NCI-H524 treated with DMSO at 0.1 percent for 48 hours (cell line): ENCODE measurements around the gene AFF2.
"Not testable (repeated sequence)": the region's sequence is repeated elsewhere in the genome, so short reads cannot be mapped to it uniquely, and the experiment has no call there.

Source experiments
- DNase-seq: peaks from one replicate; lab custom pipeline; 2025; lab: John Stamatoyannopoulos, UW

The AFF2 gene

DNA sequence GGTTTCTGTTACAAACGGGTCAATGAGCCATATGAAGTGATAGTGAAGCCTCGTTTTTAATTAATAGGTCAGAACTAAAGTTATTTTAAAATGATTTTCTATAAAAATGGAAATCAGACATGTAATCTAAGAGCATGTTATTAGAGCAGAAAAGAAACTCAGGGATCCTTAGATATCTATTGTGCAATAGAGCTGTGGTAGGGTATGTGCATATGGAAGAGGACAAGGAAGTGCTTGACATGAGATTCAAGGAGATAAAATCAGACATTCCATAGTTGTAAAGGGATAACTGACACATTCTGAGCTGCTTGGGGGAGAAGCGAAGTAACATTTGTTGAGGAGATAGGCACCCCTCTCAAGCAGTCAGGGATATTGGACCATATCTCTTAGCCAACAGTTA is 143.0 kb downstream of the AFF2 start:
- DNase-seq: no peak

- DNase-seq: no peak
Observed at GRCh38 chrX:148647651-148648050, 147.2 kb downstream of the AFF2 start.

DNA sequence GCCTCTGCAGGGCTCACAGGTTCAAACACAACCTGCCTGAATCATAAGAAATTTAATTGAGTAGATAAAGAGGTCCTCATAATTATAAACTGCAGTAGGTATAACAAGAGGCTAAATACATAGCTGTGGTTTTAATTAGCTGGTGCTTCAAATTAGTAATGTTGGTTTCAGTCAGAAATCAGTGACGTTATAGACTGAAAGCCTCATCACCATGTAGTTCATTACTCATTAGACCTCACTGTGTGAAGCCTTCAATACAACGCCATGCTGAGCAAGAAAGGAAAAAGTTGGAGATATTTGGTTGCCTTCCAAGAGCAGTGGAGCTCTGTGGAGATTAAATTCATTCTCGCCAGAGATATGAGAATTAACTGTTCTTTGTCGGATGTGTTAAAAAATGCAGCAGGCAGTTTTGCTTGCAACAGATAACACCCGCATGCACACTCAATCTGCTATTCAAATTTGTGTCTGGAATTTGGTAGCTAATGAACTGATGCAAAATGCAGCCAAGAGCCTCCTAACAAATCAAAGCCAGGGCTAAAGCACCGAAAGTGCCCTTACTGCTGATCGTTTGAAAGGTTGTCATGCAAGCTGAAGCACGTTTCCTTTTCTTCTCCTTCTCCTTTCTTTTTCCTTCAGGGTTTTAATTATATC is 148.9 kb downstream of the AFF2 start:
- DNase-seq: no peak

DNA sequence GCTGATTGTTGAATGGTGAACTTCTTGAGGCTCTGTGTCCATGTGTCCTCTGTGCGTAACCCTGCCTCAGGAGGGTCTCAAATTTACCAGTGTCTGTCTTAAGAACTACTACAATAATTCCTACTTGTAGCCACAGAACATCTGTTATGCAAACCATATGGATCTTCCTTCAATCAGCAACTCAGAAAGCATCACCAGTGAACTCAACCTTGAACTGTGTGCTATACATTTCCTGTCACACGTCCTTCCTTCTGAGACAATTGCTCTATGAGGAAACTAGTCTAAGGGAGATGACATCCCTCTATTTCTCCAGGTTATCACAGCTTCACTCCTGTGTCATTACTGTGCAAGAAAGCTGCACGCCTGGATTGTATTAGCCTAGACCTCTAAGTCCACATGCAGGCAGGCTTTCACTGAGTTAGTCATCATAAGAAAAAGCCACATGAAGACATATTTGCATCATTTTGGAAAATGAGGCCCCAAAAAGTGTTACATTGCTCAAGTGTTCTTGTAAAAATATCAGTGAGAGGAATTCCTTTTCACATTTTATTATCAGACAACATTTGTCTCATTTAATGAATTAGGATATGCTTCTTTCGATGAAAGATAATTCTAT is 157.8 kb downstream of the AFF2 start:
- peak; percentile 11 for DNase-seq

GRCh38 chrX:148659481-148659880 is 159.1 kb downstream of the AFF2 start:
- DNase-seq: no peak

GRCh38 chrX:148661035-148661434 is 160.6 kb downstream of the AFF2 start:
- DNase-seq: no peak

- no peak for DNase-seq
Observed at GRCh38 chrX:148662014-148662413, 161.6 kb downstream of the AFF2 start.

DNA sequence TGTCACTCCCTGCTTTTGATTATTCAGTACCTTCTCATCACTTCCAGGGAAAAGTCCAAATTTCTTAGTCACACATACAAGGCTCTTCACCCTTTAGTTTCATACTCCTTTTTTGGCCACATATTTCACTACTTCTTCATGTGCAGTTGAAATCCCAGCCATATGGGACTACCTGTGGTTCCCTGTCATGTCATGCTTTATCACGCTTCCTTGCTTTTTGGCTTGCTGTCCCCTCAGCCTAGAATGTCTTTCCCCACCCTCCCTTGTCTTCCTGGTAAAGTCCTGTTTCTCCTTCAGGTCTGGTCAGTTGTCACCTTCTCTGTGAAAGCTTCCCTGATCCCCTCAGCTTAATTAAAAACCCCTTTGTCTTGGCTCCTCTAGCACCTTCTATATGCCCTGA is 163.8 kb downstream of the AFF2 start:
- DNase-seq: no peak

DNA sequence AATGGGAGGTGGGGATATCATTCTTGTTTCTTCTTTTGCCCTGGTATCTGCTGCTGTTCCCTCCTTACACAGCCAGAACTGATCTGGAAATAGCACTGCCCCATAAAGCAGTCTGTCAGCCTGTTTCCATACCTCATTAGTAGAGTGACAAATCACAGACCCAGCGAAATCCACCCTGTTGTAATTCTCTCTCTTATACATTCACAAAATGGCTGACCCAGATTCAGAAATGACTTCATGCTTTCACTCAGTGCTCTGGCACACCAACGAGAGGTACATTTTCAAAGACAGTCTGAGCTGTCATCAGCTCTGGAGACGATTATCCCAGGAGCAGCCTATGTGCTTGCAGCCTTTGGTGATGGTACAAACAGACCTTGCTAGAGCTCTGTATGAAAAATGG is 164.6 kb downstream of the AFF2 start:
- no peak for DNase-seq

GRCh38 chrX:148669175-148669574 is 168.8 kb downstream of the AFF2 start:
- DNase-seq: not testable (repeated sequence)

DNA sequence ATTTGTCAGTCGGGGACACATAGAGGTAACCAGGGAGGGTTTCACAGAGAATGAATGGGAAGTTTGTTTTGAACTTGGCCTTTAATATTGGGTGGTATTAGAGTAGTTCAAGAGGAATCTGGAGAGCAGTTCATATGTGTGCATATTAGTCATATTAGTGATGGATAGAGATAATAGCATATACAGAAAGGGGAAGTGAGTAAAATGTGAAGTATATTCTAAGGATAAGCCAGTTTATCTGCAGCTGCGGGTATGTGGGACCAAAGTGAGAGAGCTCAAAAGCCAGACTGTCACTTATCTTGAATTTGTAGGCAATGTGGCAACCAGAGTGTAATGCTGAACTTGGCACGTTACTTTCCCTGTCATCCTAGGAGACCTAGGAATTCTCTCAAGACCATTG is 169.9 kb downstream of the AFF2 start:
- no peak for DNase-seq

GRCh38 chrX:148672517-148672916 is 172.1 kb downstream of the AFF2 start:
- no peak for DNase-seq

- DNase-seq: no peak
Observed at GRCh38 chrX:148681605-148682004, 181.2 kb downstream of the AFF2 start.

DNA sequence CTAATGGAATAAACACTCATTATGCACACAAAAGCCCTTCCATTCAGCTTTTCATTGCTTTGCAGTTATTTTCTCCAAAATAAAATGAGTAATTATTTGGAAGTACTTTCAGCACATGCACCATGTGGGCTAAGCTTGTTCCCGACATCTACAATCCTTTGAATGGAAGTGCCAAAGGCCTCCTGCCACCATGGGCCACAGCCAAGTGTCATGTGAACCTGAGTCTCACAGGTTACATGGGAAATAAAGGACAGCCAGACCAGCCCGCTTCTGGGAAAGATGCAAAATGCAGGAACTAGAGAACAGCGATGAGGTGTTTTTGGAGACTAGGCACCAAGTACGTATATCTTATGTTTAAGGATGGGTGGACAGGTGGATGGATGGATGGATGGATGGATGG is 181.8 kb downstream of the AFF2 start:
- no peak for DNase-seq

DNA sequence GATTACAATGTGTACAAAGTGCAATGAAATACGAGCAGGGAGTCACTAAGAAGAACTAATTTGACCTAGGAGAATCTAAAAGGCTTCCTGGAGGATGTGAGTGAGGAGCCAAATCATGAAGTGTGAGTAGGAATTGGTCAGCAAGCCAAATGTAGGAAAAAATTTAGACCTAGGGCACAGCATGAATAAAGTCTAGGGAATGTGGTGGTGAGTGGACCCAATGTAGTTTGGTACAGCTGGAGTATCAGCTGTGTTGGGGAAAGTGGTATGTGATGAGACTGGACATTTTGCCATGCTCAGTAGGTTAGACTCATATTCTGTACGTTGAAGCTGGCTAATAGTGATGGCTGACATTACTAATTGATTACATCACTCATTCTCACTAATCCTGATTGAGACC is 191.0 kb downstream of the AFF2 start:
- DNase-seq: no peak

- peak; percentile 98 for DNase-seq
Observed at GRCh38 chrX:148695255-148695654, 194.8 kb downstream of the AFF2 start.

GRCh38 chrX:148698221-148698620 is 197.8 kb downstream of the AFF2 start:
- DNase-seq: no peak

GRCh38 chrX:148700021-148700420 is 199.6 kb downstream of the AFF2 start:
- DNase-seq: no peak

GRCh38 chrX:148713981-148714380 is 213.6 kb downstream of the AFF2 start:
- no peak for DNase-seq

DNA sequence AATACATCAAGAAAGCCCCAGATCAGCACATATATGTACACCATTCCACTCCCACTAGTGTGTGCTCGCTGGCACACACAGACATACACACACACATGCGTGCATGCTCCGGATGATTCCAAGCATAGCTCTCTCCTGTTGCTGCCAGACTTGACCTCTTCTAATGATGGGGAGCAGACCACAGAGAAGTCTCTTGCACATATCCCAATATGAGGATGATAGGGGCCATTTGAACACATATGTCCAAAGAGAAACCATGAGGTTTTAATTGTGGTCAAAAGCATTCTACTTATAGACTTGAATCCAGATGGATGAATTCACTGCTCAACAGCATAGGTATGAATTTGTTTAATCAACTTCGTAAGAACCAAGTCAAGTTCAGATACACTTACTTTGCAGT is 214.9 kb downstream of the AFF2 start:
- no peak for DNase-seq

GRCh38 chrX:148722966-148723365 is 222.5 kb downstream of the AFF2 start:
- DNase-seq: no peak

GRCh38 chrX:148723551-148723950 is 223.1 kb downstream of the AFF2 start:
- DNase-seq: peak; percentile 19

GRCh38 chrX:148728901-148729300 is 228.5 kb downstream of the AFF2 start:
- DNase-seq: no peak

DNA sequence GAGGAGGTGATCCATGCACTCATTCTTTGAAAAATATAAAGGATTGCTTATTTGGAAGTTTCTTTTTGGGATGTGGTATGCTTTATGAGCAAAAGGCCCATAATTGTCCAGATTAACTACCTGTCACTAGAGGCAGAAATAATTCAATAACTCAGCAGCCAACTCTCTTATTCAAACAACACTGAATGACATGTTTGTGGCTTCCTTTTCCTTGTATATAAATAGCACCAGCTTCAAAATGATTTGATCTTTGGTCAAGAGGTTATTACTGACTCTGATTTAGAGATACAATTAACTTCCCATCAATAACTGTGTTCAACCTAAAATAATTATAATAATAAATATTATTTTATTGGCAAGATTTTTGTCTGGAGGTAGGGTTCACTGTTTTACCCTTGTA is 232.3 kb downstream of the AFF2 start:
- DNase-seq: no peak
